RKO (cell line): ENCODE measurements around the gene ARHGEF2.

Experiments used
- DNase-seq: peaks from one replicate; pipeline ENCODE4 v3.0.0-alpha.2; 2016; ENCODE audit warnings: low spot score

Gene ARHGEF2

DNA sequence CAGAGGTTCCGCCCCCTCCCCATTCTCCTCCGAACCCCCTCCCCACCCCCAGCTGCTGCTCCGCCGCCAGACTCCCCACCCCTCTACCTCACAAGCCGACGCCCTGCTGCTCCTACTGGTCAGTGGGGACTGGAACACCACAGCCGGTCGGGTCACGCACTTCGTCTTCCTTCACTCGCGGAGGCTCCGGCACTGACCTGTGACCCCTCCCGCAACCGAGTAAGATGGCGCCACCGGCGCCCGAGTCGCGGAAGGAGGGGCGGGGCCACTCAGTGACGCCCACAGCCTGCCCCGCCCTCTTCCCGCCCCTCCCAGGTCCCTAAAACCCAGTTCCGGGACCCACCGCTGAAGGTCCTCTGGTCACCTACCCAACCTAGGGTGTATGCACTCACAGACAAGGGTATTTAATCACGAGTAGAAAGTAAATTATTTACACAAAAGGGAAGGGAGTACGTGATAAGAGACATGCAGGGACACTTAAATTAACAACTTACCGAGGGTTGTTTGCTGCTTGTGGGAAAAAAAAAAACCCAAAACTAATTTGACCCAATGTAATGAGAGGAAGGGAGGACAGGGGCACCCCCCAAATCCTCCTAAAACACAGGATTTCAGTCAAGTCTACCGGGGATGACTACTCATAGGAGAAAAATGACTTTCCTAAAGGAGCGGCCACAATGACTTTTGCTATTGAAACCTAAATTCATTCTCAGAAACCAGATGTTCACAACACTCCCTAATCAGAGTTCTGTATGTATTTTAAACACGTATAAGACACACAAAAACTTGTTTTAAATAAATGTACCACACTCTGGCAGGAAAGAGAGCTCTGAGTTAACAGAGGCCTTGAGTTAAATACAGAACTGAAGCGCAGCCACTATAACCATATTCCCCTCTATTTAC is 66.9 kb downstream of the ARHGEF2 start, which contains the start of gene RIT1:
Gene RIT1, minus strand, starts transcription at position 194 of the 900 bp plus-strand sequence. CDS start 588 bp downstream, outside the sequence.
- DNase-seq: peak; percentile 87

DNA sequence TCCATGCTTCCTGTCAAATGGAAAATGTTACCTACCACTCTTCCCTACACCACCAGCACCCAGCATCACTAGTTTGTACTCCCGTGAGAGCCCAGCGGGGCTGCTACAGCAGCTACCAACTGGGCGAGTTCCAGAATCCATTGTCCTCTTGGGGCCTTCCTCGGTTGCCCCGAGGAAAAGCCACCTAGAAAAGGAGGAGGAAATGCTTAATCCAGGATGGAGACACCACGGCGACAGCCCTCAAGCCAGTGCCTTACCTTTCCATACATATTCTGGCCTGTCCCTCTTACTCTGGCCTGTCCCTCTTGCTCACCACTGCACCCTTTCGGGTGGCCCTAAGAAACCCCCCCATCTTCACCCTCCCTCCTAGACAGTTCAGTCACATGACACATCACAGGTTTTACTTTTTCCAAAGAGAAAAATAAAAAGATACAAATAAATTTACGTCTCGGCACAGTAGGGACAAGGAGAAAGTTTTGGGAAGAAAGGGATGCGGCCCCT is 67.7 kb downstream of the ARHGEF2 start:
- DNase-seq: peak; percentile 78

DNA sequence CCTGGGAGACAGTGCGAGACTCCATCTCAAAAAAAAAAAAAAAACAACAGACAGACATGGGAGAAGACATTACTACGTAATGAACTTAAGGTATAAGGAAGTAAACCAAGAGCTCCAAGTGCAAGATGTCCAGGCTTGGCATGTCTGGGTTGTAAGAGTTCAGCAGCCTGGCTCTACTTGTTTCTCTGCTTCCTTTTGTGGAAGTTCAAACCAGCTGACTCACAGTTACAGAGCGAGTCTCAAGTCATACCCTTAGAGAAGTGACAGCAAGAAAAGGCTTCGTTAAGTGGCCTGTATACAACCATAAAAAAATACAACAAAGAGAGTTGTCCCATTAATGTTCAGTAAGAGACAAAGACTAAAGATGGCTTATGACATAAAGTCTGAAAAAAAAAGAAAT is 68.5 kb downstream of the ARHGEF2 start:
- DNase-seq: peak; percentile 72

GRCh38 chr1:155904261-155904660 is 74.1 kb downstream of the ARHGEF2 start:
- DNase-seq: no peak

- no peak for DNase-seq
Observed at GRCh38 chr1:155900161-155900560, 78.2 kb downstream of the ARHGEF2 start.

DNA sequence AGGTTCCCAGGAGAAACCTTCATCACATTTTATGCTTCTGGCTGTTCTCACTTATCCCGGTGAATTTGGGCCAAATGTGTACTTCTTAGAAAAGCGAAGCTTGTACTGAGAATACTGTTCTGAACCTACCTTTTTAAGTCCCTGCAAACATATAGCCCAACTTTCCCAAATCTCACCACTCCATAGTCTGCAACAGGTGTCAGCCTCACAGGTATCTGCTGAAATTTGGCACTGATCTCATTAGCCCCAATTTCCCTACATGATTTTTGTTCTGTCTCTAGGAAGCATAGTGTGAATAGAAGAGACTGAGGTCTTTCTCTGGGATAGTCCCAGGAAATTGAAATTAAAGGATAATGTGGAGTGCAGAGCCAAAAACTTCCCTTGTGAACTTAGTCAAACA is 78.7 kb downstream of the ARHGEF2 start:
- DNase-seq: no peak

- DNase-seq: no peak
Observed at GRCh38 chr1:155898888-155899287, 79.5 kb downstream of the ARHGEF2 start.

DNA sequence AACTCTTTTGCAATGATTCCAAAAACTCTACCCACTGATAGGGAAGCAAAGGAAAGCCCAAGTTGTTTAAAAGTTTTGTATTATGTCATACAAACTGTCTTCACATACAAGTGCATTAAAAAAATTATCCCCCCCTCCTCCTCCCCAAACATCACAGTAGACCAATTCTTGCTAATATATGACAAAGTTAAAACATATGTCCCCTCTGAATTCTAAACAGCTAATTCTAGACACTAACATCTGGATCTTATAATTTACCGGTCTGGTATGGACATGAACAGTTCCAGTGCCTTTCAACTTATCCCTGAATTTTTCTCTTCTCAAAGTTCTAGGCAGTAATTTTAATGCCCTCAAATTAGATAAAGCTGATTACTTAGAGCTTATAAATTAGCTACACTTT is 80.6 kb downstream of the ARHGEF2 start:
- DNase-seq: no peak
